Mesenchymal stem cell (in vitro differentiated cells and primary cell): Measurements from ENCODE around the gene ATAD1.

Source experiments
- DNase-seq: peaks from one replicate; pipeline ENCODE4 v3.0.0-alpha.2; 2013
- H2AFZ ChIP-seq: one replicate; pipeline ENCODE4 v1.6.1; 2013; ENCODE audit warnings: low read depth, mild to moderate bottlenecking, control low read depth, inconsistent platforms, low read length, moderate library complexity
- H2AK5ac ChIP-seq: 2 replicates; pipeline ENCODE4 v1.6.1; 2013; ENCODE audit warnings: low read length, moderate library complexity, mild to moderate bottlenecking, inconsistent platforms; ENCODE audit not compliant: severe bottlenecking
- H2BK120ac ChIP-seq: one replicate; pipeline ENCODE4 v1.6.1; 2013; ENCODE audit warnings: low read depth, mild to moderate bottlenecking, inconsistent platforms, low read length, moderate library complexity
- H2BK12ac ChIP-seq, 2 experiments: one replicate each; pipeline ENCODE4 v1.6.1; 2013; ENCODE audit warnings: inconsistent platforms in 2 of 2, low read length in 2 of 2, mild to moderate bottlenecking in 2 of 2, moderate library complexity in 2 of 2, control low read depth in 1 of 2
- H2BK15ac ChIP-seq: one replicate; pipeline ENCODE4 v1.6.1; 2013; ENCODE audit warnings: mild to moderate bottlenecking, low read depth, inconsistent platforms; ENCODE audit not compliant: poor library complexity, severe bottlenecking
- H2BK5ac ChIP-seq: 2 replicates; pipeline ENCODE4 v1.6.1; 2013; ENCODE audit warnings: low read depth, mild to moderate bottlenecking, low read length, control low read depth, inconsistent platforms; ENCODE audit not compliant: poor library complexity, severe bottlenecking
- H3K14ac ChIP-seq, 2 experiments: one replicate each; pipeline ENCODE4 v1.6.1; 2013; ENCODE audit warnings: inconsistent platforms in 2 of 2, low read length in 2 of 2, control low read depth in 1 of 2, mild to moderate bottlenecking in 1 of 2, moderate library complexity in 1 of 2
- H3K18ac ChIP-seq, 2 experiments: one replicate each; pipeline ENCODE4 v1.6.1; 2013; ENCODE audit warnings: inconsistent platforms in 2 of 2, low read length in 2 of 2, control low read depth in 1 of 2, low read depth in 1 of 2, mild to moderate bottlenecking in 1 of 2
- H3K23ac ChIP-seq, 2 experiments: one replicate each; pipeline ENCODE4 v1.6.1; 2013; ENCODE audit warnings: inconsistent platforms in 2 of 2, low read length in 2 of 2, mild to moderate bottlenecking in 2 of 2, moderate library complexity in 2 of 2, control low read depth in 1 of 2
- H3K27ac ChIP-seq: 2 replicates; pipeline ENCODE4 v1.5.1; 2013; ENCODE audit warnings: mild to moderate bottlenecking, moderate library complexity, low read length, control low read depth, inconsistent platforms; ENCODE audit not compliant: poor library complexity, severe bottlenecking
- H3K27me3 ChIP-seq, 2 experiments: 2 replicates each; pipeline versions ENCODE4 v1.6.1 to v1.7.0; 2013; ENCODE audit warnings: low read length in 2 of 2, mild to moderate bottlenecking in 2 of 2, moderate library complexity in 2 of 2, control low read depth in 1 of 2, inconsistent platforms in 1 of 2; ENCODE audit not compliant: control insufficient read depth in 1 of 2, insufficient read depth in 1 of 2
- H3K36me3 ChIP-seq, 2 experiments: 2 replicates each; pipeline versions ENCODE4 v1.6.1 to v1.7.0; 2013; ENCODE audit warnings: low read length in 2 of 2, control low read depth in 1 of 2, inconsistent platforms in 1 of 2, low read depth in 1 of 2, mild to moderate bottlenecking in 1 of 2; ENCODE audit not compliant: insufficient read depth in 2 of 2, control insufficient read depth in 1 of 2
- H3K4ac ChIP-seq, 2 experiments: one replicate each; pipeline ENCODE4 v1.6.1; 2013; ENCODE audit warnings: inconsistent platforms in 2 of 2, low read length in 2 of 2, mild to moderate bottlenecking in 2 of 2, moderate library complexity in 2 of 2, control low read depth in 1 of 2, low read depth in 1 of 2
- H3K4me1 ChIP-seq: 2 replicates; pipeline ENCODE4 v1.6.1; 2013; ENCODE audit warnings: low read depth, low read length, control low read depth; ENCODE audit not compliant: control insufficient read depth, insufficient read depth
- H3K4me2 ChIP-seq: 2 replicates; pipeline ENCODE4 v1.6.1; 2013; ENCODE audit warnings: low read length, mild to moderate bottlenecking, inconsistent platforms; ENCODE audit not compliant: poor library complexity, severe bottlenecking
- H3K4me3 ChIP-seq, 2 experiments: 2 replicates each; pipeline versions ENCODE4 v1.5.1 to v1.7.0; 2013; ENCODE audit warnings: low read length in 2 of 2, mild to moderate bottlenecking in 2 of 2, control low read depth in 1 of 2, low read depth in 1 of 2; ENCODE audit not compliant: insufficient read depth in 1 of 2
- H3K79me1 ChIP-seq: replicated peaks from 2 replicates; pipeline ENCODE4 v1.6.1; 2013; ENCODE audit warnings: mild to moderate bottlenecking, control low read depth, low read length, inconsistent platforms; ENCODE audit not compliant: poor library complexity, severe bottlenecking
- H3K9ac ChIP-seq: 2 replicates; pipeline ENCODE4 v1.7.0; 2013; ENCODE audit warnings: mild to moderate bottlenecking, low read length, moderate library complexity
- H3K9me3 ChIP-seq: 2 replicates; pipeline ENCODE4 v1.7.0; 2013; ENCODE audit warnings: mild to moderate bottlenecking, low read length; ENCODE audit not compliant: control insufficient read depth
- H4K8ac ChIP-seq: one replicate; pipeline ENCODE4 v1.6.1; 2013; ENCODE audit warnings: inconsistent platforms, mild to moderate bottlenecking, low read length, moderate library complexity
- H4K91ac ChIP-seq: one replicate; pipeline ENCODE4 v1.6.1; 2013; ENCODE audit warnings: mild to moderate bottlenecking, low read length, inconsistent platforms
- WGBS: methylation state at CpG from one replicate; pipeline ENCODE4 v1.1.7; 2013; ENCODE audit warnings: mixed read lengths; 5-methylcytosine and 5-hydroxymethylcytosine counted together

The ATAD1 gene

GRCh38 chr10:87842776-87843497, 24.9 kb upstream of the ATAD1 start:
- peak overlapping the region; percentile 86 for H2AK5ac ChIP-seq
- H3K4ac ChIP-seq = peak overlapping the region in 1 of 2 experiments; percentile 95
- no peak overlapping the region for H2AFZ ChIP-seq
- no peaks in the 10 kb centered on the region for H3K36me3 ChIP-seq
- no peak overlapping the region for H4K8ac ChIP-seq
- H2BK12ac ChIP-seq = peak overlapping the region; percentile 69 to 96
- H2BK5ac ChIP-seq = no peak overlapping the region
- H3K27me3 ChIP-seq = no peaks in the 10 kb centered on the region
- H3K9ac ChIP-seq = peak overlapping the region; percentile 81
- no peak overlapping the region for H2BK15ac ChIP-seq
- no peak overlapping the region for H3K4me2 ChIP-seq
- H2BK120ac ChIP-seq = peak overlapping the region; percentile 82
- H3K4me1 ChIP-seq = peaks cover 3% of the 10 kb centered on the region
- H3K23ac ChIP-seq = no peak overlapping the region
- no peaks in the 10 kb centered on the region for H3K9me3 ChIP-seq
- H3K27ac ChIP-seq = peak overlapping the region; percentile 81
- H4K91ac ChIP-seq = peak overlapping the region; percentile 91
- no peak overlapping the region for H3K14ac ChIP-seq
- H3K18ac ChIP-seq = peak overlapping the region; percentile 64 to 88
- H3K79me1 ChIP-seq = peaks cover 2% of the 10 kb centered on the region
- peak; percentile 79 for DNase-seq
- H3K4me3 ChIP-seq = no peak overlapping the region

- H2BK15ac ChIP-seq = no peak overlapping the region
- peaks cover 2% of the 10 kb centered on the region for H3K79me1 ChIP-seq
- peak overlapping the region; percentile 91 for H4K91ac ChIP-seq
- no peak overlapping the region for H3K4me2 ChIP-seq
- peak overlapping the region; percentile 82 for H2BK120ac ChIP-seq
- H3K4ac ChIP-seq = peak overlapping the region; percentile 57 to 95
- no peaks in the 10 kb centered on the region for H3K27me3 ChIP-seq
- peak overlapping the region; percentile 81 for H3K9ac ChIP-seq
- no peak overlapping the region for H2BK5ac ChIP-seq
- no peak overlapping the region for H2AFZ ChIP-seq
- no CpG with 5 or more reads among the region's 1 CpG for WGBS
- H4K8ac ChIP-seq = peak overlapping the region; percentile 78
- peak overlapping the region; percentile 64 to 88 for H3K18ac ChIP-seq
- peak overlapping the region in 1 of 2 experiments; percentile 48 for H3K14ac ChIP-seq
- H3K36me3 ChIP-seq = no peaks in the 10 kb centered on the region
- DNase-seq = no peak
- H3K23ac ChIP-seq = no peak overlapping the region
- H2AK5ac ChIP-seq = peak overlapping the region; percentile 86
- H3K4me3 ChIP-seq = no peak overlapping the region
- peak overlapping the region; percentile 81 for H3K27ac ChIP-seq
- H3K4me1 ChIP-seq = peaks cover 3% of the 10 kb centered on the region
- H3K9me3 ChIP-seq = no peaks in the 10 kb centered on the region
- H2BK12ac ChIP-seq = peak overlapping the region; percentile 69 to 96
Observed at GRCh38 chr10:87842220-87842641, 24.2 kb upstream of the ATAD1 start.

- no peaks in the 10 kb centered on the region for H3K9me3 ChIP-seq
- no peak for DNase-seq
- H2BK15ac ChIP-seq = no peak overlapping the region
- H3K18ac ChIP-seq = no peak overlapping the region
- no peak overlapping the region for H2AFZ ChIP-seq
- no peaks in the 10 kb centered on the region for H3K36me3 ChIP-seq
- no peak overlapping the region for H3K4me3 ChIP-seq
- no peak overlapping the region for H3K4ac ChIP-seq
- H3K14ac ChIP-seq = no peak overlapping the region
- H3K4me2 ChIP-seq = no peak overlapping the region
- peaks cover 2% of the 10 kb centered on the region for H3K79me1 ChIP-seq
- no peak overlapping the region for H3K9ac ChIP-seq
- H2BK120ac ChIP-seq = no peak overlapping the region
- no peak overlapping the region for H4K8ac ChIP-seq
- no peak overlapping the region for H2BK5ac ChIP-seq
- H4K91ac ChIP-seq = no peak overlapping the region
- H3K27me3 ChIP-seq = no peaks in the 10 kb centered on the region
- no peak overlapping the region for H2AK5ac ChIP-seq
- H2BK12ac ChIP-seq = no peak overlapping the region
- 100% methylated on average over 2 of the region's 3 CpGs for WGBS
- no peak overlapping the region for H3K27ac ChIP-seq
- no peak overlapping the region for H3K23ac ChIP-seq
- H3K4me1 ChIP-seq = peaks cover 3% of the 10 kb centered on the region
Observed at GRCh38 chr10:87841186-87841585, 23.2 kb upstream of the ATAD1 start.

- no peak overlapping the region for H3K4me2 ChIP-seq
- no peaks in the 10 kb centered on the region for H3K27me3 ChIP-seq
- H4K8ac ChIP-seq = no peak overlapping the region
- H3K18ac ChIP-seq = no peak overlapping the region
- WGBS = 97% methylated on average over 2 of the region's 2 CpGs
- no peak overlapping the region for H2BK5ac ChIP-seq
- H3K9me3 ChIP-seq = no peaks in the 10 kb centered on the region
- no peak overlapping the region for H3K27ac ChIP-seq
- no peak overlapping the region for H2AFZ ChIP-seq
- no peaks in the 10 kb centered on the region for H3K79me1 ChIP-seq
- no peak overlapping the region for H3K4ac ChIP-seq
- no peaks in the 10 kb centered on the region for H3K36me3 ChIP-seq
- H3K4me1 ChIP-seq = peaks cover 3% of the 10 kb centered on the region
- no peak overlapping the region for H2BK12ac ChIP-seq
- no peak overlapping the region for H4K91ac ChIP-seq
- H3K4me3 ChIP-seq = no peak overlapping the region
- no peak overlapping the region for H2BK15ac ChIP-seq
- no peak overlapping the region for H2BK120ac ChIP-seq
- H3K14ac ChIP-seq = no peak overlapping the region
- H3K9ac ChIP-seq = no peak overlapping the region
- no peak overlapping the region for H2AK5ac ChIP-seq
- DNase-seq = no peak
- H3K23ac ChIP-seq = no peak overlapping the region
Observed at GRCh38 chr10:87838650-87839049, 20.6 kb upstream of the ATAD1 start.
